ENCODE data around the gene CNOT8.

GRCh38 chr5:154893381-154893780, 35.0 kb downstream of the CNOT8 start:
- TF ChIP-seq POLR2A (IDR thresholded peaks at IDR 0.05) (no peak), CTCF (IDR thresholded peaks at IDR 0.05 in 4 of 5, conservative IDR thresholded peaks at IDR 0.05 in 1 of 5) (no peak)
